ENCODE measurements around the gene PEX3. TPM values are rescaled to one million over a fixed set of nuclear protein-coding genes. Genes with fewer than 3 reads are reported as not detected.
"Not testable (repeated sequence)": the region's sequence is repeated elsewhere in the genome, so short reads cannot be mapped to it uniquely, and the experiment has no call there.

Gene PEX3
- total RNA-seq, 2 experiments from 2014 or later: 29.3 to 31.3 TPM

DNA sequence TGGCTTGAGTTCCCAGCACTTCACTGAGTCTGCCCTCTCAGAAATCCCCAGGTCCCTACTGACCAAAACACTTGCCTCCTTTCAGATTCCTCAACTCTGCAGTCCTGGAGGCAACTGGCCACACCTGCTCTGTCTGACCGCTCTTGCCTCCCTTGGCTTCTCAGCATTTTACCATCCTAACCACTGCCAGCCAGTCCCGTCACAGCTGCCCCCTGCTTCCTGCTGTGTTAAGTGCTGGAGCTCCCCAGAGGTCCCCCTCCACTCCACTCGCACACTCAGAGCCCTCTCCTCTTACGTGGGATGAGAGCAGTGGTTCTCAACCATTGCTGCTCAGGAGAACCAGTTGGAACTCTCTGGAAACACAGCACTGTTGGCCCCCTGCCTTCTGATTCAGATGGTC is 20.6 kb upstream of the PEX3 start:
- Mint-ChIP-seq H3K27ac (no peak overlapping the region), H3K4me1 (peaks cover 8% of the 10 kb centered on the region), H3K27me3 (no peaks in the 10 kb centered on the region), H3K36me3 (peaks cover 25% of the 10 kb centered on the region), H3K9me3 (no peaks in the 10 kb centered on the region), H3K4me3 (no peak overlapping the region)
- no peak for DNase-seq

GRCh38 chr6:143431226-143431625 is 19.4 kb upstream of the PEX3 start:
- Mint-ChIP-seq H3K27me3 (no peaks in the 10 kb centered on the region), H3K4me3 (no peak overlapping the region), H3K9me3 (no peaks in the 10 kb centered on the region), H3K4me1 (peaks cover 8% of the 10 kb centered on the region), H3K36me3 (peaks cover 29% of the 10 kb centered on the region), H3K27ac (no peak overlapping the region)
- DNase-seq: no peak

GRCh38 chr6:143432588-143432987 is 18.0 kb upstream of the PEX3 start:
- Mint-ChIP-seq H3K4me3 (no peak overlapping the region), H3K9me3 (no peaks in the 10 kb centered on the region), H3K27me3 (no peaks in the 10 kb centered on the region), H3K27ac (no peak overlapping the region), H3K4me1 (peaks cover 8% of the 10 kb centered on the region), H3K36me3 (peaks cover 25% of the 10 kb centered on the region)
- DNase-seq: no peak

DNA sequence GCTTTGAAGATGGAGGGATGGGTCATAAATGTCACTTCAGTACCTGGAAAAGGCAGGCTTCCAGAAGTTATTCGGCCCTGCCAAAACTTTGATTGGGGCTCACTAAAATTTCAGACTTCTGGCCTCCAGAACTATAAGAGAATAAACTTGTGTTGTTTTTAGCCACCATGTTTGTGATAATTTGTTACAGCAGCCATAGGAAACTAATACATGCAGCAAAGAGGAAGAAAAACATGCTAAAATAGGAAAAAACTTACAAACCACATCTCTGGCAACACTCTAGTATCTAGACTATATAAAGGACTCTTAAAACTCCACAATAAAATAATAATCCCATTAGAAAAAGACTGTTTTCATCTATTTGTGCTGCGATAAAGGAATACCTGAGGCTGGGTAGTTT is 9.6 kb upstream of the PEX3 start:
- Mint-ChIP-seq H3K4me1 (peaks cover 35% of the 10 kb centered on the region), H3K9me3 (peaks cover 3% of the 10 kb centered on the region), H3K4me3 (no peak overlapping the region), H3K36me3 (peaks cover 67% of the 10 kb centered on the region), H3K27me3 (no peaks in the 10 kb centered on the region), H3K27ac (peak overlapping the region; percentile 84)
- no peak for DNase-seq

- DNase-seq: peak; percentile 8
- no peaks in the 10 kb centered on the region for H3K27me3 Mint-ChIP-seq
- peaks cover 41% of the 10 kb centered on the region for H3K4me1 Mint-ChIP-seq
- H3K36me3 Mint-ChIP-seq: peaks cover 66% of the 10 kb centered on the region
- peak overlapping the region; percentile 41 for H3K4me3 Mint-ChIP-seq
- peaks cover 3% of the 10 kb centered on the region for H3K9me3 Mint-ChIP-seq
- H3K27ac Mint-ChIP-seq: peak overlapping the region; percentile 84
Measured at GRCh38 chr6:143441680-143442545, 8.7 kb upstream of the PEX3 start.

DNA sequence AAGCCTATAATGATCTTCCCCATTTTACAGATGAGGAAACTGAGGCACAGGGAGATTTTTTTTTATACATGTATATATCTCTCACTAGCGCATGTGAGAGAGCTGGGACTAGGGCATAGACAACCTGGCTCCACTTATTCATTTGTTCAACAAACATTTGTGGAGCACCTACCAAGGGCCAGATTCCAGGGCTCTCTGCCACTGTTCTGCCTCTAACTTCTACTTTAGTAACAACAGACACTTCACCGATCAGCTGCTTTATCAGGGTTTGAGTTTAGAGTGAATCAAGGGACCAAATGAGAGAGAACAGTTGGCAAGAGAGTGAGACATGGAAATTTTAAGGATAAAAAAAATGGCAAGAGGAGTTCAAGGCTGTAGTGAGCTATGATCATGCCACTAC is 7.5 kb upstream of the PEX3 start:
- peaks cover 49% of the 10 kb centered on the region for H3K4me1 Mint-ChIP-seq
- H3K27ac Mint-ChIP-seq: peak overlapping the region; percentile 36

GRCh38 chr6:143447865-143448264 is 2.7 kb upstream of the PEX3 start:
- not testable (repeated sequence) for H3K9me3 Mint-ChIP-seq, H3K4me3 Mint-ChIP-seq, H3K27me3 Mint-ChIP-seq, H3K27ac Mint-ChIP-seq, DNase-seq
- Mint-ChIP-seq H3K36me3 (peaks cover 42% of the 10 kb centered on the region), H3K4me1 (peaks cover 38% of the 10 kb centered on the region)

More for the DNA sequence above, 7.5 kb upstream of the PEX3 start:
- no peak for DNase-seq
- H3K9me3 Mint-ChIP-seq: peaks cover 4% of the 10 kb centered on the region
- no peak overlapping the region for H3K4me3 Mint-ChIP-seq
- H3K36me3 Mint-ChIP-seq: peaks cover 72% of the 10 kb centered on the region
- H3K27me3 Mint-ChIP-seq: no peaks in the 10 kb centered on the region

GRCh38 chr6:143449082-143449713 is 1.4 kb upstream of the PEX3 start:
- Mint-ChIP-seq H3K4me1 (peaks cover 44% of the 10 kb centered on the region), H3K27ac (peak overlapping the region; percentile 99), H3K36me3 (peaks cover 32% of the 10 kb centered on the region), H3K9me3 (peaks cover 1% of the 10 kb centered on the region), H3K27me3 (no peaks in the 10 kb centered on the region), H3K4me3 (peak overlapping the region; percentile 98)
- DNase-seq: no peak

DNA sequence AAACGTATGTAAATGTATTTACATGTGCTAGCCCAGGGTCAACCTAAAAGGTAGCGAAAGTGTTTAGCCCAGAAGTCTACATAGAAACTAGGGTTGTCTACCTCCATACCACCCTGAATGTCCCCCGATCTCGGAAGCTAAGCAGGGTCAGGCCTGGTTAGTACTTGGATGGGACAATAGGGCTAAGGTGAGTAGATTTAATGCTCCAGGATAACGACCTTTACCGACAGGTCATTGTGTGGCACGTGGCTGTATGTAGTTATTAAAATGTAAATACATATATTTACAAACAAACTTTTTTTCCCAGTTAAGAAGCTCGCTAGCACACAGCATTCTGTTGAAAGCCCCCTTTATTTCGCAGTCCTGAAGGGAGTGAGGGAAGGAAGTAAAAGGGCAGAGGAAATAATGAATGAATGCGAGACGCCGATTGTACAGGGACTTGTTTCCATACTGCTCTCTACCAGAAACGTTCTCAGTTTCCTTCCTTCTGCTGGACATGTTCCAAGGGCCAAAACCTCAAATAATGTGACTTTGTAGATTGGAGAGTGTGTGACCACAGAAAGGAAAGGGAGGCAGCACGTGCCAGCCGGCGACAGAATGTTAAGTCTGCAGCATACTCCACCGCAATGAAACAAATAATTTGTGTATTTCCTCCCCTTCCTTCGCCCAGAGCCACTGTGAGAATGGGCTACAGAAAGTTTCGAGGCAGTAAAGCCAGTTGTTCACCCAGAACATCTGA is 722 bp upstream of the PEX3 start:
- Mint-ChIP-seq H3K27ac (peak overlapping the region; percentile 99), H3K27me3 (no peaks in the 10 kb centered on the region), H3K4me1 (peaks cover 47% of the 10 kb centered on the region), H3K36me3 (peaks cover 31% of the 10 kb centered on the region), H3K4me3 (peak overlapping the region; percentile 98), H3K9me3 (peaks cover 1% of the 10 kb centered on the region)
- peak; percentile 41 for DNase-seq

- peaks cover 44% of the 10 kb centered on the region for H3K4me1 Mint-ChIP-seq
Measured at GRCh38 chr6:143451531-143451930, 926 bp downstream of the PEX3 start.

GRCh38 chr6:143457563-143458359 is 7.2 kb downstream of the PEX3 start:
- peaks cover 19% of the 10 kb centered on the region for H3K36me3 Mint-ChIP-seq
- H3K9me3 Mint-ChIP-seq: no peaks in the 10 kb centered on the region
- H3K27ac Mint-ChIP-seq: no peak overlapping the region
- no peak overlapping the region for H3K4me3 Mint-ChIP-seq
- H3K4me1 Mint-ChIP-seq: peaks cover 24% of the 10 kb centered on the region
- H3K27me3 Mint-ChIP-seq: no peaks in the 10 kb centered on the region
- no peak for DNase-seq

More at GRCh38 chr6:143451531-143451930, 926 bp downstream of the PEX3 start:
- H3K4me3 Mint-ChIP-seq: peak overlapping the region; percentile 98
- no peak for DNase-seq
- H3K27ac Mint-ChIP-seq: peak overlapping the region; percentile 99
- peaks cover 1% of the 10 kb centered on the region for H3K9me3 Mint-ChIP-seq
- no peaks in the 10 kb centered on the region for H3K27me3 Mint-ChIP-seq
- peaks cover 27% of the 10 kb centered on the region for H3K36me3 Mint-ChIP-seq

GRCh38 chr6:143465546-143465945 is 14.9 kb downstream of the PEX3 start:
- Mint-ChIP-seq H3K4me1 (peaks cover 3% of the 10 kb centered on the region), H3K9me3 (peaks cover 2% of the 10 kb centered on the region), H3K27me3 (no peaks in the 10 kb centered on the region), H3K27ac (no peak overlapping the region), H3K4me3 (no peak overlapping the region), H3K36me3 (peaks cover 40% of the 10 kb centered on the region)
- DNase-seq: no peak

DNA sequence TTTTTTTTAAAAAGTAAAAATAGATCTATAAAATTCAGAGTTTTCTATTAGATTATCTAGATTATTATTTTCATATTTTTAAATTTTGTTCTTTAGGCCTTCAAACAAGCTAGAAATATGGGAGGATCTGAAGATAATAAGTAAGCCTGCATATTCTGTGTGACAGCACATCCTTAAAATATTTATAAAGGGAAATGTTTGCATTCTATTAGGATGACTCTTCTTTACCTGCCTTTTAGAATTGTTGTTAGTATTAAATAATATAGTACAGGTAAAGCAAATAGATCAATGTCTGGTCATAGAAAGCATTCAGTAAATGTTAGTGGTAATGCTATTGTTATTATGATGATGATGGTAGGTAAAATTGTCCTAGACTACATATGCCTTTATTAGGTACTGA is 17.4 kb downstream of the PEX3 start:
- no peak overlapping the region for H3K27ac Mint-ChIP-seq
- DNase-seq: no peak
- H3K4me3 Mint-ChIP-seq: no peak overlapping the region
- H3K9me3 Mint-ChIP-seq: peaks cover 2% of the 10 kb centered on the region
- H3K36me3 Mint-ChIP-seq: peaks cover 41% of the 10 kb centered on the region
- H3K4me1 Mint-ChIP-seq: peaks cover 1% of the 10 kb centered on the region
- no peaks in the 10 kb centered on the region for H3K27me3 Mint-ChIP-seq

DNA sequence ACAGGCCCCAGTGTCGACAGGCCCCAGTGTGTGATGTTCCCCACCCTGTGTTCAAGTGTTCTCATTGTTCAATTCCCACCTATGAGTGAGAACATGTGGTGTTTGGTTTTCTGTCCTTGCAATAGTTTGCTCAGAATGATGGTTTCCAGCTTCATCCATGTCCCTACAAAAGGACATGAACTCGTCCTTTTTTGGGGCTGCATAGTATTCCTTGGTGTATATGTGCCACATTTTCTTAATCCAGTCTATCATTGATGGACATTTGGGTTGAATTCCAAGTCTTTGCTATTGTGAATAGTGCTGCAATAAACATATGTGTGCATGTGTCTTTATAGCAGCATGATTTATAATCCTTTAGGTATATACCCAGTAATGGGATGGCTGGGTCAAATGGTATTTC is 18.2 kb downstream of the PEX3 start:
- not testable (repeated sequence) for DNase-seq, H3K9me3 Mint-ChIP-seq, H3K27me3 Mint-ChIP-seq, H3K4me3 Mint-ChIP-seq, H3K27ac Mint-ChIP-seq, H3K4me1 Mint-ChIP-seq
- H3K36me3 Mint-ChIP-seq: peaks cover 41% of the 10 kb centered on the region

All from activated naive CD8-positive, alpha-beta T cell treated with anti-CD3 and anti-CD28 coated beads for 36 hours (primary cell).